ENCODE results near the gene EVI2A.
"Not testable (repeated sequence)": the region's sequence is repeated elsewhere in the genome, so short reads cannot be mapped to it uniquely, and the experiment has no call there.

Gene EVI2A

GRCh38 chr17:31321481-31321880 lies at the start of gene EVI2A:
Gene EVI2A, minus strand, starts transcription at chr17:31321622. Its CDS starts 2,609 bp downstream, at chr17:31319013.
- DNase-seq, result peak; percentile 78

- no peak for DNase-seq
Measured at GRCh38 chr17:31369266-31369665, 47.8 kb upstream of the EVI2A start.

- DNase-seq, result no peak
Measured at GRCh38 chr17:31366088-31366487, 44.7 kb upstream of the EVI2A start.

- no peak for DNase-seq
Measured at GRCh38 chr17:31364012-31364411, 42.6 kb upstream of the EVI2A start.

GRCh38 chr17:31357839-31358394 lies 36.5 kb upstream of the EVI2A start:
- no peak for DNase-seq

- no peak for DNase-seq
Measured at GRCh38 chr17:31357091-31357490, 35.7 kb upstream of the EVI2A start.

- DNase-seq, result no peak
Measured at GRCh38 chr17:31355935-31356334, 34.5 kb upstream of the EVI2A start.

GRCh38 chr17:31349454-31349853 lies 28.0 kb upstream of the EVI2A start:
- DNase-seq, result no peak

GRCh38 chr17:31345191-31345747 lies 23.8 kb upstream of the EVI2A start:
- not testable (repeated sequence) for DNase-seq

- DNase-seq, result no peak
Measured at GRCh38 chr17:31339906-31340661, 18.7 kb upstream of the EVI2A start.

GRCh38 chr17:31329221-31329620 lies 7.8 kb upstream of the EVI2A start:
- DNase-seq, result no peak

GRCh38 chr17:31328160-31328535 lies 6.7 kb upstream of the EVI2A start:
- no peak for DNase-seq

GRCh38 chr17:31327534-31328159 lies 6.2 kb upstream of the EVI2A start:
- DNase-seq, result no peak

GRCh38 chr17:31323551-31323950 lies 2.1 kb upstream of the EVI2A start:
- DNase-seq, result no peak

- no peak for DNase-seq
Measured at GRCh38 chr17:31321966-31322365, 544 bp upstream of the EVI2A start.

- no peak for DNase-seq
Measured at GRCh38 chr17:31320791-31321190, 631 bp downstream of the EVI2A start.

GRCh38 chr17:31320241-31320640 lies 1.2 kb downstream of the EVI2A start:
- DNase-seq, result no peak

- DNase-seq, result no peak
Measured at GRCh38 chr17:31318851-31319661, 2.4 kb downstream of the EVI2A start.

GRCh38 chr17:31318298-31318801 lies 3.1 kb downstream of the EVI2A start:
- peak; percentile 47 for DNase-seq

GRCh38 chr17:31314782-31315100 lies 6.7 kb downstream of the EVI2A start:
- no peak for DNase-seq

GRCh38 chr17:31313982-31314781 lies 7.2 kb downstream of the EVI2A start, which contains the start of gene EVI2B:
Gene EVI2B, minus strand, starts transcription at chr17:31314054. Its CDS starts 8,445 bp downstream, at chr17:31305609.
- DNase-seq, result no peak

GRCh38 chr17:31312223-31312622 lies 9.2 kb downstream of the EVI2A start:
- DNase-seq, result peak; percentile 15
